ENCODE measurements around the gene NKPD1. TPM values are rescaled to one million over a fixed set of nuclear protein-coding genes. Genes with fewer than 3 reads are reported as not detected.

Gene NKPD1
- polyA plus RNA-seq, 1 of the 3 experiments (the other 2 are of a cell fraction): 0.12 TPM

GRCh38 chr19:45152504-45153338 is 8.1 kb downstream of the NKPD1 start (continued):
- TF ChIP-seq REST (IDR thresholded peaks at IDR 0.05; ENCODE audit: low read depth, low read length) (no peak), TEAD4 (IDR thresholded peaks at IDR 0.05; ENCODE audit: borderline replicate concordance, insufficient read depth) (no peak)

GRCh38 chr19:45151821-45152503 is 8.8 kb downstream of the NKPD1 start:
- Histone ChIP-seq H3K9ac (no peak overlapping the region), H3K27me3 (ENCODE audit: insufficient read depth) (no peaks in the 10 kb centered on the region; the same call in 1 of the 2 replicates), H3K4me1 (ENCODE audit: control insufficient read depth in 1 of 2, insufficient read depth in 2 of 2, low read depth in 1 of 2, low read length in 1 of 2) (peaks cover 0 to 17% of the 10 kb centered on the region in 2 experiments; a peak in 1 of 4 replicates), H3K4me2 (peak overlapping the region; percentile 37; the same call in 1 of the 2 replicates), H4K20me1 (ENCODE audit: insufficient read depth) (no peaks in the 10 kb centered on the region), H3K79me2 (ENCODE audit: insufficient read depth) (no peaks in the 10 kb centered on the region), H3F3A (replicated peaks; ENCODE audit: insufficient read depth) (no peaks in the 10 kb centered on the region), H3K36me3 (replicated peaks in 1 of 2; ENCODE audit: control insufficient read depth in 1 of 2, insufficient read depth in 2 of 2, low read length in 1 of 2) (peaks cover 0 to 2% of the 10 kb centered on the region in 2 experiments), H2AFZ (ENCODE audit: low read depth) (no peak overlapping the region), H3K9me2 (no peaks in the 10 kb centered on the region), H3K9me3 (no peaks in the 10 kb centered on the region), H3K4me3 (ENCODE audit: low read depth in 2 of 2, low read length in 1 of 2) (peak overlapping the region in 1 of 2 experiments; percentile 13; a peak in 1 of 4 replicates), H3K27ac (ENCODE audit: low read depth in 2 of 2, low read length in 1 of 2) (no peak overlapping the region)
- POLR2A ChIA-PET: no interaction called here
- CTCF ChIA-PET: interaction anchor here (0.9 to 4.1 kb wide), 11 partner anchors 10 to 187 kb away, joined by 3 to 21 read pairs (median 5); no protein-coding TSS in a partner anchor
- DNase-seq: no peak
- 43% methylated on average over 12 of the region's 64 CpGs for WGBS (ENCODE audit: low lambda C conversion rate)
- no peak for TF ChIP-seq FOXJ3 (CRISPR knock-in tag; IDR thresholded peaks at IDR 0.05)
- no peak for TF ChIP-seq RCOR1 (IDR thresholded peaks at IDR 0.05; ENCODE audit: low read length)
- TF ChIP-seq TEAD4 (IDR thresholded peaks at IDR 0.05; ENCODE audit: borderline replicate concordance, insufficient read depth): no peak
- TF ChIP-seq GATA2 (CRISPR knock-in tag; IDR thresholded peaks at IDR 0.05): no peak
- no peak for TF ChIP-seq ZBTB33 (IDR thresholded peaks at IDR 0.05; ENCODE audit: borderline replicate concordance, low read depth)
- no peak for TF ChIP-seq YY1 (IDR thresholded peaks at IDR 0.05; ENCODE audit: low read depth)
- TF ChIP-seq MAX (IDR thresholded peaks at IDR 0.05; ENCODE audit: low read depth): no peak
- TF ChIP-seq NFIC (IDR thresholded peaks at IDR 0.05; ENCODE audit: borderline replicate concordance): no peak
- no peak for TF ChIP-seq FOSL2 (IDR thresholded peaks at IDR 0.05; ENCODE audit: borderline replicate concordance, low read depth)
- TF ChIP-seq JUND (IDR thresholded peaks at IDR 0.05): no peak
- no peak for TF ChIP-seq SIN3A (IDR thresholded peaks at IDR 0.05; ENCODE audit: borderline replicate concordance, low read depth, low read length)
- no peak for TF ChIP-seq FOXM1 (IDR thresholded peaks at IDR 0.05; ENCODE audit: low read depth)
- TF ChIP-seq REST (IDR thresholded peaks at IDR 0.05; ENCODE audit: low read depth, low read length): no peak
- TF ChIP-seq USF1 (IDR thresholded peaks at IDR 0.05; ENCODE audit: borderline replicate concordance, low read depth): no peak
- TF ChIP-seq CHD2 (IDR thresholded peaks at IDR 0.05; ENCODE audit: low read length, partially characterized antibody): no peak
- TF ChIP-seq ELF1 (IDR thresholded peaks at IDR 0.05): no peak
- no peak for TF ChIP-seq RXRA (IDR thresholded peaks at IDR 0.05; ENCODE audit: borderline replicate concordance, low read depth)
- no peak for TF ChIP-seq MXI1 (IDR thresholded peaks at IDR 0.05; ENCODE audit: low read depth, low read length)
